ENCODE data around the gene NLK. TPM values are rescaled to one million over a fixed set of nuclear protein-coding genes. Genes with fewer than 3 reads are reported as not detected.

Gene NLK
- total RNA-seq, 1 donor from 2014 or later, result 23.8 TPM

- Histone ChIP-seq H3K27me3 (ENCODE audit: low read depth) (no peaks in the 10 kb centered on the region), H3K27ac (no peak overlapping the region), H3K4me1 (peaks cover 4% of the 10 kb centered on the region), H3K4me3 (no peak overlapping the region), H3K36me3 (peaks cover 23% of the 10 kb centered on the region), H3K9me3 (no peaks in the 10 kb centered on the region)
- DNase-seq, result no peak
- no peak for ATAC-seq
- no peak for TF ChIP-seq CTCF (IDR thresholded peaks at IDR 0.05)
- intact Hi-C loops (cut with DNase I), result no loop called here
These were observed 145.5 kb downstream of the NLK start for GRCh38 chr17:28187931-28188330.

- TF ChIP-seq CTCF (IDR thresholded peaks at IDR 0.05), result no peak
- Histone ChIP-seq H3K27me3 (ENCODE audit: low read depth) (no peaks in the 10 kb centered on the region), H3K36me3 (peaks cover 22% of the 10 kb centered on the region), H3K9me3 (no peaks in the 10 kb centered on the region), H3K27ac (no peak overlapping the region), H3K4me3 (no peak overlapping the region), H3K4me1 (peaks cover 12% of the 10 kb centered on the region)
- no peak for DNase-seq
- intact Hi-C loops (cut with DNase I), result no loop called here
- ATAC-seq, result no peak
These were observed 146.4 kb downstream of the NLK start for GRCh38 chr17:28188841-28189263.

GRCh38 chr17:28189667-28190066, 147.2 kb downstream of the NLK start:
- H3K4me3 ChIP-seq, result no peak overlapping the region
- H3K36me3 ChIP-seq, result peaks cover 24% of the 10 kb centered on the region
- H3K9me3 ChIP-seq, result no peaks in the 10 kb centered on the region
- TF ChIP-seq CTCF (IDR thresholded peaks at IDR 0.05), result no peak
- intact Hi-C loops (cut with DNase I), result no loop called here
- H3K4me1 ChIP-seq, result peaks cover 12% of the 10 kb centered on the region
- ATAC-seq (no peak), DNase-seq (no peak)
- no peaks in the 10 kb centered on the region for H3K27me3 ChIP-seq (ENCODE audit: low read depth)
- no peak overlapping the region for H3K27ac ChIP-seq

- no peak for DNase-seq
These were observed 148.5 kb downstream of the NLK start for GRCh38 chr17:28191018-28191417.

GRCh38 chr17:28193241-28193640, 150.8 kb downstream of the NLK start:
- Histone ChIP-seq H3K36me3 (peaks cover 32% of the 10 kb centered on the region), H3K27ac (no peak overlapping the region), H3K4me1 (peaks cover 12% of the 10 kb centered on the region), H3K27me3 (ENCODE audit: low read depth) (no peaks in the 10 kb centered on the region), H3K4me3 (no peak overlapping the region), H3K9me3 (no peaks in the 10 kb centered on the region)
- intact Hi-C loops (cut with DNase I), result no loop called here
- DNase-seq (peak; percentile 70), ATAC-seq (peak; percentile 91 to 95)
- no peak for TF ChIP-seq CTCF (IDR thresholded peaks at IDR 0.05)

More at GRCh38 chr17:28191018-28191417, 148.5 kb downstream of the NLK start:
- no peak for TF ChIP-seq CTCF (IDR thresholded peaks at IDR 0.05)
- H3K4me1 ChIP-seq, result peaks cover 12% of the 10 kb centered on the region
- ATAC-seq, result no peak
- H3K4me3 ChIP-seq, result no peak overlapping the region
- no peaks in the 10 kb centered on the region for H3K27me3 ChIP-seq (ENCODE audit: low read depth)
- H3K36me3 ChIP-seq, result peaks cover 26% of the 10 kb centered on the region
- no peaks in the 10 kb centered on the region for H3K9me3 ChIP-seq
- intact Hi-C loops (cut with DNase I), result no loop called here
- H3K27ac ChIP-seq, result no peak overlapping the region

- Histone ChIP-seq H3K4me1 (peaks cover 12% of the 10 kb centered on the region), H3K9me3 (no peaks in the 10 kb centered on the region), H3K27me3 (ENCODE audit: low read depth) (no peaks in the 10 kb centered on the region), H3K4me3 (no peak overlapping the region), H3K27ac (no peak overlapping the region), H3K36me3 (peaks cover 32% of the 10 kb centered on the region)
- no peak for ATAC-seq
- DNase-seq, result no peak
- TF ChIP-seq CTCF (IDR thresholded peaks at IDR 0.05), result no peak
- intact Hi-C loops (cut with DNase I), result no loop called here
These were observed 151.9 kb downstream of the NLK start for GRCh38 chr17:28194382-28194781.

All from lower lobe of right lung (tissue), 2 donors.